Stimulated activated CD8-positive, alpha-beta memory T cell treated with anti-CD3 and anti-CD28 coated beads, Interleukin-7, amount 100 ng/mL, for 1 hour (primary cell): Measurements from ENCODE around the gene TAF1D.
A peak's percentile ranks its signal among the peaks of the same experiment; 100 is the strongest.
"Not testable (repeated sequence)": the region's sequence is repeated elsewhere in the genome, so short reads cannot be mapped to it uniquely, and the experiment has no call there.

ENCODE experiments used
- DNase-seq, 2 donors: peaks; one replicate each; pipeline ENCODE4 v3.0.0-alpha.2; 2020; ENCODE audit warnings: low read depth in 2 of 2

Gene TAF1D

DNA sequence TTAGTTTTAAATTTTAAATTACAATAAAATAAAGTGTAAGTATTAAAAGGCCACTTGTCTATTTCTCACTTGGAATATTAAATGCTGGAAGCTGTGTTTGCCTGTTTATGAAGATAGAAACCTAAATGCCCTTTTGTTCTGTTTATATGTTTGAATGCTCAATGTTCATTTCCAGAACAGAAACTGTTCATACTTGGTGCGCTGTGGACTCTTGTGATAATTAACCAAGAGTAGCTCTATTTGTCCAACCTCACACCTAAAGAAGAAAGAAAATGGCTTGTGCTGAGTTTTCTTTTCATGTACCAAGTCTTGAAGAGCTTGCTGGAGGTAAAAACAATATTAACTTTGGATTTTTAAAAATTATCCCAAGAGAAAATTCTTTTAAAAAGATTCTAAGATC lies 5.8 kb upstream of the TAF1D start:
- no peak for DNase-seq

DNA sequence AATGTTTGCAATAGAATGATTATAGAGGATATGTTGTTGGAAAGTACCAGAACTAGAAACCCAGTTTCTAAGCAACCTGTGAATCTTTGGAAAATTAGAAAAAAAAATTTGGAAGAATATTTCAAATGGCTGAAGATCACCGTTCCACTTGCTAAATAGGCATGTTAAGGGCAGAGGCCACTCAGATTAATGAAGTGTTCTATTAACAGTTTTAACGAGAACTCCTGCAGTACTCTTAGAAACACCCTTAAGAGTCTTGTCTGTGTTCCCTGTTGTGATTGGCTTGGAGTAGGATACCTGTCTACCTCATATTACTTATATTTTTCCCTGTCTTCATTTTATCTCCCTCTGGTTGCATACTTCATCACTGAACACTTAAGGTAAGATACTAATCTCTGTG lies 4.8 kb upstream of the TAF1D start:
- DNase-seq, result no peak

DNA sequence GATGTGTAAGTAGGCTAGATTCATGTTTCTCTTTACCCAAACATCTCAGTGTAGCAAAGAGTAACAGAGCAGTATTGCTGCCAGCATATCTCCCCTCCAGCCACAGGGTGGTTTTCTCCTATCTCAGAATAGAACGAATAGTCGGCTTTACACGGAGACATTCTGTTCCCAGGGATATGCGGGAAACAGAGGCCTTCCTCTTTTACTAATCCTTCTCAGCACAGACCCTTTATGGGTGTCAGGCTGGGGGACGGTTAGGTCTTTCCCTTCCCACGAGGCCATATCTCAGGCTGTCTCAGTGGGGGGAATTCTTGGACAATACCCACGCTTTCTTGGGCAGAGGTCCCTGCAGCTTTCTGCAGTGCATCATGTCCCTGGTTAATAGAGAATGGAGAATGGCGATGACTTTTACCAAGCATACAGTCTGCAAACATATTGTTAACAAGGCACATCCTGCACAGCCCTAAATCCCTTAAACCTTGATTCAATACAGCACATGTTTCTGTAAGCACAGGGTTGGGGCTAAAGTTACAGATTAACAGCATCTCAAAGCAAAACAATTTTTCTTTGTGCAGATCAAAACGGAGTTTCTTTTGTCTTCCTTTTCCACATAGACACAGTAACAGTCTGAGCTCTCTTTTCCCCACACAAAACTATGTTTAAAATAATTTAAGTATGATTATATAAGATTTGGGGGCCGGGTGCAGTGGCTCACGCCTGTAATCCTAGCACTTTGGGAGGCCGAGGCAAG lies 3.9 kb upstream of the TAF1D start:
- not testable (repeated sequence) for DNase-seq

DNA sequence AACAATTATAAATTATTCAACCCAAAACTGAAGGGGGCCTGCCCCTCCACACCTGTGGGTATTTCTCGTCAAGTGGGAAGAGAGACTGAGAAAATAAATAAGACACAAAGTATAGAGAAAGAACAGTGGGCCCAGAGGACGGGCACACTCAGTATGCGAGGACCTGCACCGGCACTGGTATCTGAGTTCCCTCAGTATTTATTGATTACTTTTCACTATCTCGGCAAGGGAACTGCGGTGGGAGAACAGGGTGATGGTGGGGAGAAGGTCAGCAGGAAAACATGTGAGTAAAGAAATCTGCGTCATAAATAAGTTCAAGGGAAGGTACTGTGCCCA lies 3.3 kb upstream of the TAF1D start:
- DNase-seq, result no peak

DNA sequence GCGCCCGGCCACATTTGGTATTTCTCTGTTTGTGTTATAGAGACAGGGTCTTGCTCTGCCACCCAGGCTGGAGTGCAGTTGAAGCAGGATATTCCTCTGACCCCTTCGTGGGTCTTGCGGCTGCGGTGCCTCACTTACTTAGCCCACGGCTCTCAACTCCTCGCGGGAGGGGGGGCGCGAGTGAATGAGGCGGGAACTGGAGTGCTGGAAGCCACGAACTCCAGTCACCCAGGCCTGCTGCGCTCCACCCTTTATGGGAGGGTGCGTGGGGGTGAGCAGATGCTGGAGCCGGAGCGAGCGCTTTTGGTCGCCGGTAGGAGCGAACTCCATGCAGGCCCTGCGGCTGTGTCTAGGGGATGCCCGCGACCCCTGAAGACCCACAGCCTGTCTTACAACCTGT lies 2.0 kb upstream of the TAF1D start:
- DNase-seq, result no peak

DNA sequence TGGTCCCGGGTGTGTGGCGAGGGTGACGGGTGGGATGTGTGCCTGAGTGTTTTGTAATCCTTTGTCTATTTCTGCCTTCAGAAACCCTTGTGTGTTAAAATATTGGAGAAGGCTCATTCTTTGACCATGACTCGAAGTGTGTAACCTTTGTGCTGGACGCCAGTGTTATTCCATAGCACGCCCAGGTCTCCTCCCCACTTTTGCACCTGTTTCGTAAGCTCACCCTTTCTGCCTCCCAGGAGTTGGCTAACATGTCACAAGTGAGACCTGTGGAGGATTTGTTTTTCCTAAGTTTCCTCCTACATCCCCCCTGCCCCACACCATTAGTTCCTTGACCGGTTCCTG lies 559 bp upstream of the TAF1D start:
- no peak for DNase-seq

DNA sequence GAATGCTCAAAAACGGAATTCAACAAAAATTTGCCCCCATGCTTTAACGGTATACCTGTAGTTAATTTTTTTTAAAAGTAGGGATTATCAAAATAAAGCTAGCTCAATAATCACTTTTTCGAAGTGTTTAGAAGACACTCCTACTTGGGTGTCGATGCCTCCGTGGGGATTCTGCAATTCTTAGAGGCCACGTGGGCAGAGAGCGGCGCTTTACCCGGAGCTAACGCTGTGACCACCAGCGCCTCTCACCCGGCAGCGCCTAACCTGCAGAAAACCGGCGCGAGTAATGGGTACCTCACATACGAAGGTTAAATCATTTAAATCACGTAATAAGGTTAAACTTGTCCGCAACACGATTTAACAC lies 583 bp downstream of the TAF1D start:
- peak; percentile 21 to 34 for DNase-seq

- DNase-seq, result no peak
Observed at GRCh38 chr11:93740031-93740729, 1.1 kb downstream of the TAF1D start.

DNA sequence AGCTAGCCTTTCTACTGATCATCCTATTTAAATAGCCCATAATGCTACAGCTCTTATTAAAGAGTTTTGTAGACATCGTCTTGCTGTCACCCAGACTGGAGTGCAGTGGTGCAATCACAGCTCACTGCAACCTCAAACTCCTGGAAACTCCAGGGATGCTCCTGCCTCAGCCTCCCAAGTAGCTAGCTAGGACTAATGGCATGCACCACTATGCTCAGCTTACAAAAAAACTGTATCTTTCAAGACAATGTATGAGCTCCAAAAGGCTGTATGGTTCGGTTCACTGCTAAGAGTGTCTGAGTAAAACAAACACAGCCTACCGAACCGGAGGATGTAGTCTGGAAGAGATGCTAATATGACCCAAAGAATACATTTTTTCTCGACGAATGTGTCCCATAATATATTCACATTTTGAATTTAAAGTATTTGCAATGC lies 2.6 kb downstream of the TAF1D start:
- no peak for DNase-seq

DNA sequence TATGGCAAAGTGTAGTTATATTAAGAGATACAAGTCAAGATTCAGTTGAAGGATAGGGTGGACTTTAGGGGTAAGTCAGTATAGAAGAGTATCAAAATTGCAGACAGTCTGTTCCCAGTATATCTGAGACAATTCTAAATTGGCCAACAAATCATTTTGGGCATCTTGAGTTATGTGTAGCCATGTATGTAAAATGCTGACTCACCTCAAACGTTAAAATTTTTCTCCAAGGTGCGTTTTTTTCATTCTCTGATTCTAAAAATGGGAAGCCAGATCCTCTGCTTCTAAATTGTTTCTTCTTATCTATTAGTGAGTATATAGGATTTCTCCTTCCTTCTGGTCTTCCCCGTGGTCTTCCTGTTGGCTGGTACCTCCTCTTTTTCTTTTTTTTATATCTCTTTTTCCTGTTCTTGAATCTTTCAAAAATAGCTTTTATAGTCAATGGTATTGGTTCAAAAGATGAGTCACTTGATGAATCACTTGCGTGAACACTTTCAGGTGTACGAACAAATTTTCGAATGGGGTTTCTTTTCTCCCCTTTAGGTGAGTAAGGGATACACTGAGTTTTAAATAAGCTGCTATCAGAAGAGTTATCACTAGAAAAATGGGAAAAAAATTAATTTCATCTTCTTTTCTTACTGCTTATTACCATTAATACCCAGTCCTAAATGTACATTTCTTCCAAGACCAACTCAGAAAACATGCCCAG lies 3.2 kb downstream of the TAF1D start:
- no peak for DNase-seq

DNA sequence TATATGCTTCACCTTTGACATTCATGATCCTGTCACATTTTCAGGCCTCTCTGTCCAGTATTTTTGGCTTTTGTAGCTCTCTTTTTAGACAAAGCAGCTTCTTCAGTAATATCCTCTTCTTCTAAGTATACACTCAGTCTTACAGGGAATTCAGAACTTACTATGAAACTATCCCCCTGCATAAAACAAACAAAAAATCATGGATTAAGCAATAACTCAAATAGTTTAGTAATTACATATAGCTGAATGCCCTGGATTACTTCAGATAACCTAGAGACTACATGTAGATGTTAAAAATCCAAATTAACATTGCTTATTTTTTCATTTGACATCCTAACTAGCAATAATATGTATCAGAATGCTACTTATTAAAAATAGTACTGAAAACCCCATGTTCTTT lies 5.2 kb downstream of the TAF1D start:
- no peak for DNase-seq

GRCh38 chr11:93735627-93736026 lies 5.7 kb downstream of the TAF1D start:
- DNase-seq, result no peak

DNA sequence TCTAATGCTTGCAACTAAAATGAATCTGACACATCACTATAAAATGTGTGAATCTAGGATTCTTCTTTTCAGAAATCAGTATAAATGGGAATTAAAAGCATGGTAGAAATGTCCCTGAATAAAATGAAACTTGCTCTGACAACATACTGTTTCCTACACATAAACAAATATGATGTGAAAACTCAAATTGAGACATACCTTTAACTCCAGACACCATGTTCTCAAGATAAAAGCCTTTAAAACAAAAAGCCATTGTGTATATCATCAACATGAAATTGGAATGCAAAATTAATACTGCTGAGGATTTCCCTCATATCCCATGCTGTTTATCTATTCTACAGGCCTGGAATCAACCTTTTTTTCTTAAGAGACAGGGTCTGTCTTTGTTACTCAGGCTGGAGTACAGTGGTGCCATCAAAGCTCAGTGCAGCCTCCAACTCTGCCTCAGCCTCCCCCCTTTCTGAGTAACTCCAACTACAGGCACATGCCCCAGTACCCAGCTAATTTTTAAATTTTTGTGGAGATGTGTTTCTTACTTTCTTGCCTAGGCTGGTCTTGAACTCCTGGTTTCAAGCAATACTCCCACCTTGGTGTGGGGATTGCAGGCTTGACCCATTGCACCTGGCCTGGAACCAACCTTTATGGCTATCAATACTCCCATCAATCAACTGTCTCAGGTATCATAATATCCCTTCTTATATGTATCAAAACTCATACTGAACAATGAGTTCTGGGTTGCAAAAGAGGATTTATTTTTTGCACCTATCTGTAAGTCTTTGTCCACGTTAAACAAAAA lies 6.7 kb downstream of the TAF1D start:
- no peak for DNase-seq

DNA sequence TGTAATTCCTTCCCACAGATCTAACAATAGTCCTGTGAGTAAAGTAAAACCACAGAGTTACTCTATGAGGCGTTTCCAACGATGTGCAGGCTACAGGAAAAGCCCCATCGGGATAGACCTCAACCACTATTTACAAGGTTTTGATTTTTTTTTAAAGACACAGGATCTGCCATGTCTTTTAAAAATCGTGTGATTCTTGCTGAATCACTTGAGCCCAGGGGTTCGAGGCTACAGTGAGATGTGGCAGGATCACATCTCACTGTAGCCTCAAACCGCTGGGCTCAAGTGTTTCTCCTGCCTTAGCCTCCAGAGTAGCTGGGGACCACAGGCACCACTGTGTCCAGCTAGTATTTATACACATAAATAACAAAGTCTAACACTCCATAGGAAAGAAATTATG lies 7.8 kb downstream of the TAF1D start:
- DNase-seq, result no peak

GRCh38 chr11:93732237-93732892 lies 8.9 kb downstream of the TAF1D start:
- no peak for DNase-seq

DNA sequence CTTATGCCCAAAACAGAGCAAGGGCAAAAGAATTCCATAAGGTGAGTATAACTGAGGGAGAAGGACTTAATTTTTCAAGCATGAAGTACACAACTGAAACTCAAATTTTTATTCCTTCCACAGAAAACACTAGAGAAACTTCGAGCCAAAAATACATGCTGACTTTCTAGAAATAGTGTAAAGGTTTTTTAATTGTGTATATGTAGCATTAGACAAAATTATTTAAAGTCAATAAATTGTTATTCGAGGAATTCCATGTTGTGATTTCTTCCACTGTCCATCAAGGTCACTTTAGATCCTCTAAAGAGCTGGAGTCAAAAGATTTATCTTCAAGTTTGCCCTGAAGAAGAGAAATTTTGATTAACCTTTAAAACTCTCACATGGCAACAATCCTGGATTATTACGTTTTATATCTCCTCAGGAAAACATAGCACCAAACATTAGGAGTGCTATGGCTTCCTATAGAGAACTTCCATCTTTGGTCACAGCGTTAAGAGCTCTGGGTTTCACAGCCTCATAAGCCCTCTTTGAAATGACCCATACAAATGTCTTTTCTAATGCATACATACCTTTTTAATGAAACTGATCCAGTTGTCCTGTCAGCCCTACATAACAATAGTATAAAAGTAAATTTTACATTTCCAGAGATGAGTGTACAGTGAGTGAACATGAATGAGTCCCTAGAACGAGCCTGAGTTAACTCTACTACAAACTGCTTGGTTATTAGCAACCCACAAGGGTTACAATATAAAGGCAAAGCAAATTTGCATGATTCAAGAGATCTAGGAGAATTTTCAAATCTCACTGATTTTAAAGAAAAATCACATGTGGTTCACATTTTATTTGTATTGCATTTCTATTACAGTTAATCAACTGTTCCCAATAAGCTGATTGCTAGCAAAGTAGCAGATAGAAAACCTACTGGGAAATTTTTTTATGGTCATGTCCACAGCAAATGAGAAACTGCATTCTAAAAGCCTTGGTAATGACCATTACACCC lies 10.9 kb downstream of the TAF1D start:
- DNase-seq, result no peak

GRCh38 chr11:93729129-93729616 lies 12.1 kb downstream of the TAF1D start:
- DNase-seq, result no peak

- no peak for DNase-seq
Observed at GRCh38 chr11:93728792-93729128, 12.5 kb downstream of the TAF1D start.

GRCh38 chr11:93727985-93728791 lies 13.1 kb downstream of the TAF1D start:
- DNase-seq, result no peak

DNA sequence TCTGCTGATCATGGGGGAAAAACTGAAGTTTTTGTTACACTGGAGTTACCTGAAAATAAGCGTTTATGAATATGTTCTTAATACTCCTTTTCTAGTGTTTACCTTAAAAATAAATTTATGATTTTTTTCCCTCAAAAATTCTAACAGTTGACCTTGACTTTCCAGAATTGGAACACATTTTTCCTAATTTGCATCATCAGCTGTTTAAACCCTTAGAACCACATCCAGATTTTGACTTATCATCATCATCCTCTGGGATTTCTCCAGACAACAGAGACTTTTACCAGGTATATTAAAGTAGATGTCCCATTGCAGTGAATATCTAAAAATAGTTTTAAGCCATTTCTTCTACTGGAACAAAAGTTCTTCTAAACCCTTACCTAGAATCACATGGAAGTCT lies 17.2 kb downstream of the TAF1D start:
- DNase-seq, result no peak
